Epidermal melanocyte (primary cell): Measurements from ENCODE around the gene SLC44A3.
A peak's percentile ranks its signal among the peaks of the same experiment; 100 is the strongest.

Source experiments
- DNase-seq: peaks from one replicate; pipeline ENCODE4 v3.0.0; 2011; ENCODE audit warnings: low spot score; ENCODE audit not compliant: insufficient read length

Gene SLC44A3

GRCh38 chr1:94905207-94905606, 85.0 kb downstream of the SLC44A3 start:
- no peak for DNase-seq

GRCh38 chr1:94906382-94906781, 86.2 kb downstream of the SLC44A3 start:
- DNase-seq: no peak

- no peak for DNase-seq
Observed at GRCh38 chr1:94907136-94907535, 87.0 kb downstream of the SLC44A3 start.

DNA sequence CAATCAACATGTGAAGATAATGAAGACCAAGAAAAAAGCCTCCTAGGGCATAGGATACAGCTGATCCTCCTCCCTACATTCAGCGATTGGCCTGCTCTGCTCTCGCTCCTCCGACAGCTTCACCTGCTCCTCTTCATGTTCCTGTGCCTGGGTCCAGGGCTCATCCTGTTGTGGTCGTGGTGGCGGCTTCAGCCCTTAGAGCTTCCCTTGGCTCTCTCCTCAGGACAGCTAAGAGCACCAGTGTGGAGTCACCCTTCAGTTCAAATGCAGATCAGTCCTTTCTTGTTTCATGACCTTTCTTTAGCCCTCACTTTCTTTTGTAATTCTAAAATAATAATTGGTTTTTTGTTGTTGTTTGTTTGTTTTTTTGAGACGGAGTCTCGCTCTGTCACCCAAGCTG, 88.0 kb downstream of the SLC44A3 start:
- no peak for DNase-seq

DNA sequence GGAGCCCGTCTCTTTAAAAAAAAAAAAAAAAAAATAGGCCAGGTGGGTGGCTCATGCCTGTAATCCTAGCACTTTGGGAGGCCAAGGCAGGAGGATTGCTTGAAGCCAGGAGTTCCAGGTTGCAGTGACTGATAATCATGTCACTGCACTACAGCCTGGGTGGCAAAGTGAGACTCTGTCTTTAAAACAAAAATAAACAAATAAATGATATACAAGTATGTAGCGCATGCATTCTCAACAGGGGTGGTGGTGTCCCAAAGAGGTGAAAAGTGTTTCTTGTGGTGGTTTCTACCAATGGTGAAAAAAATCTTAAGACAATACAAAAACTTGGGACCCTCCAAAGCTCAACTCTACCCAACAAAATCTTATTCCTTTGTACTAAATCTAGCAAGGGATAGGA, 88.8 kb downstream of the SLC44A3 start:
- no peak for DNase-seq

GRCh38 chr1:94909486-94909885, 89.3 kb downstream of the SLC44A3 start:
- DNase-seq: no peak

- DNase-seq: no peak
Observed at GRCh38 chr1:94912263-94913184, 92.4 kb downstream of the SLC44A3 start.

DNA sequence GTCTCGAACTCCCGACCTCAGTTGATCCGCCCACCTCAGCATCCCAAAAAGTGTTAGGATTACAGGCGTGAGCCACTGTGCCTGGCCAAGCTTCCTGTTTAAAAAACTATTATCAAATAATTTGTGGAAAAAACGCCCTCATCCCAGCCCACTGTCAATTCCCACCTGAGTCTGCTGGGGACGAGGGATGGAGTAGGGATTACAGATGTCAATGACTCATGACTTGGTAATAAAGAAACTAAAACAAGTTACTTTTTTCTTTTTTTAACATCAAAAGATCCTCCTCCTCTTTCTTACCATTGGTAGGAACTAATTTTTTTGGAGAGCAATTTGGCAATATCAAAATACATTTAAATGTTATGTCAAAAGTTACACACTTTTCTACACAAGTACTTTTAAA, 97.1 kb downstream of the SLC44A3 start:
- DNase-seq: no peak

DNA sequence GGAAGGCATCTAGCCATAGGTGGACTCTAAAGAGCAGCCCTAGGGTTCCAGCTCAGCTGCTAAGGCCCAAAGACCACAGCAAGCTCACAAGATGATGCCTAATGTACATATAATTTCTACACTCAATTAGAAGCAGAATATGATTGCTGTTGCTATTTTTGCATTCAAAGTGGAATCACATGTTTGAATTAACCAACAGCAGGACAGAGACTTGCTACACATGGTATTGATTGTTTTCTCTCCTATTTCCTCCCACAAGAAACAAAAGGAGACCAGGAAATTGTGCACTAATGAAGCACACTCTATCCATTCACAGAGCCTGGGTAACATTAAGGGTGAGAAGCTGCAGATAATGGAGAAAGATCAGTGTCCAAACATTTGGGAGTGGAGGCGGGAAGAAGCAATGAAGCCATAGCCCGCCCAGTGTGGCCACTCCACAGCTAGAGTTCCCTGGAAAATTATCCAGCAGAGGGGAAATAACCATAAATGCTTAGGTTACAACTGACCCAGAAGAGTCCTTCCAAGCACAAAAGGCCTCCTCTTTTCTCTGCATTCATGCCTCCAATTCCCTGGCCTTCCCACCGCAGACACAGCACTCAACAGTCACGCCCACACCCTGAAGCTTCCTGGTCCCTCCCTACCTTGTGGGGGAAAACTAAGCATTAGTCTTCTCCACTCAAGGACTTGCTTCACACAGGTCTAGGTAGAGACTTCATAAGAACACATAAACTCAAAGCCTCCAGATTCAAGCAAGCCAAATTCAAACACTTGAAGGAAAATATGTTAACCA, 99.3 kb downstream of the SLC44A3 start:
- DNase-seq: no peak

- DNase-seq: no peak
Observed at GRCh38 chr1:94920061-94920460, 99.9 kb downstream of the SLC44A3 start.

DNA sequence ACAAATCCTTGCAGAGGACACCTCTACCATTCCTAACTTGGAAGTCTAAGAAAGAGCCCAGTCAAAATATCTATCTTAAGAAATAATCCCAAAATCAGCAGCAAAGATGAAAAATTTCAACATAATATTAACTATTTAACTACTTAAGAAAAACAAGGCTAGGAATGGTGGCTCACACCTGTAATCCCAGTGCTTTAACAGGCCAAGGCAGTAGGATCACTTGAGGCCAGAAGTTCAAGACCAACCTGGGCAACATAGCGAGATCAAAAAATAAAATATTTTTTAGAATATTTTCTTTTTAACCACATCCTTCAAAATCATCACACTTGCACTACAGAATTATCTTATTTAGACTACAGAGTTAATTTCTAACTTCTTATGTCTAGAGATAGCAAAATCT, 101.8 kb downstream of the SLC44A3 start:
- DNase-seq: no peak

- DNase-seq: no peak
Observed at GRCh38 chr1:94922761-94923331, 102.7 kb downstream of the SLC44A3 start.

GRCh38 chr1:94925004-94925403, 104.8 kb downstream of the SLC44A3 start:
- DNase-seq: no peak

GRCh38 chr1:94925561-94926125, 105.5 kb downstream of the SLC44A3 start:
- peak; percentile 78 for DNase-seq

DNA sequence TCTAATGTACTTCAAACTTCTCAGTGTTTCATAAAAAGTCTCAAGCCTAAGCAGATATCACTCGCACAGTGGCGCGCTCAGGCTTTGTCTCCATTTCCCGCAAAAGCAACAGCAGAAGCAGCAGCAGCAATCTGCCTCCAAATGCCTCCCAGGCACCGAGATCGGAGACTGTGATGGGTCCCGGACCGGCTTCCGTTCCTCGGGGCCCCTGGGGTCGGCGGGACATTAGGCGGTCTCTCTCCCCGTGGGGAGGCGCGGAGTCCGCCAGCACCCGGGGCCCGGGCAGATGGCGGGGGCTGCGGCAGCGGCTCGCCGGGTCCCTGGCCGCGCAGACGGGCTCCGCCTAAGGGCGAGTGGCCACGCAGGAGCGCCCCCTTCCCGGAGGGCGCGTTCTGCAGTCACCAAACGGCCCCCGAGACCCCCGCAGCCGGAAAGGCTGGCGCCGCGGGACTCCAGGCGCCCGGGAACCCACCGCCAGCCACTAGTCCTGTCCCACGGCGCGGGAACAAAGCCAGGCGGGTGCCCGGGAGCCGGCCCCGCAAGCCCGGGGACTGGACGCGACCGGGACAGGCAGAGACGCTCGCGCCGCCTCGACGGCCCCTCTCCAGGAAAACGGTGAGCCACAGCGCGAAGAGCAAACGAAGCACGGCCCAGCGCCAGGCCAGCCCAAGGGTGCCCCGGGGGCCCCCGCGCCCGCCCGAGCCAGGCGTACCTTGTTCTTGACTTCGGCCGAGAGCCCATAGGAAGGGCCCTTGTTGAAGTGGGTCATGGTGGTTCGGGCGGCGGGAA, 106.2 kb downstream of the SLC44A3 start:
- DNase-seq: no peak

GRCh38 chr1:94926915-94927404, 106.8 kb downstream of the SLC44A3 start, which contains the start of gene CNN3:
CNN3 (minus strand) TSS chr1:94927110; CDS start chr1:94926894, 216 bp downstream.
- DNase-seq: peak; percentile 87

- peak; percentile 45 for DNase-seq
Observed at GRCh38 chr1:94927405-94928175, 107.4 kb downstream of the SLC44A3 start.

DNA sequence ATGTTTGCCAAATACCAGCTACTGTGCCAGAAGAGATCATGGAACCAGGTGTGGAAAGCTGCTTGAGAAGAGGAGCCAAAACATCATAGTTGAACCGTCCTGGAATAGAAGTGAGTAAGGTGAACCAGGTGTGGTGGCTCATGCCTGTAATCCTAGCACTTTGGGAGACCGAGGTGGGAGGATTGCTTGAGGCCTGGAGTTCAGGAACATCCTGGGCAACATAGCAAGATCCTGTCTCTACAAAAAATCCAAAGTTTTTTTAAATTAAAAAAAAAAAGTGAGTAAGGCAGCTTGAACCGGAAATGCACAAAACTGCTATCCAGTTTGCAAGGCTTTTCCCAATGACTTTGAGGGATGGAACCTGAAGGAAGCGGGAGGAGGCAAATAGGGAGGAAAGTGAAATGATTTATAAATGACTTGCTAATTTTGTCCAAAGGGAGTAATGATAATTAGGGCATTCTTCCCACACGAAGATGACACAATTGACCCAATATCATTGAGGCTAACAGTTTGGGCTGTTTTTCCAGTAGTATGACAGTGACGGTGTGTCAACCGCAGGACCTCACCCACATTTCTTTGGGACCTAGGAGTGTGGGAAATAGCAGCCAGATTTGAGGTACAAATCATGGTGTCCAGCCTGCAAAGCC, 108.3 kb downstream of the SLC44A3 start:
- DNase-seq: no peak
